NK-92 (cell line): Measurements from ENCODE around the gene LYSET.
"Not testable (repeated sequence)": the region's sequence is repeated elsewhere in the genome, so short reads cannot be mapped to it uniquely, and the experiment has no call there.

ENCODE experiments used
- DNase-seq: peaks from one replicate; lab custom pipeline; 2025; ENCODE audit not compliant: unreplicated experiment; lab: John Stamatoyannopoulos, UW

LYSET gene

DNA sequence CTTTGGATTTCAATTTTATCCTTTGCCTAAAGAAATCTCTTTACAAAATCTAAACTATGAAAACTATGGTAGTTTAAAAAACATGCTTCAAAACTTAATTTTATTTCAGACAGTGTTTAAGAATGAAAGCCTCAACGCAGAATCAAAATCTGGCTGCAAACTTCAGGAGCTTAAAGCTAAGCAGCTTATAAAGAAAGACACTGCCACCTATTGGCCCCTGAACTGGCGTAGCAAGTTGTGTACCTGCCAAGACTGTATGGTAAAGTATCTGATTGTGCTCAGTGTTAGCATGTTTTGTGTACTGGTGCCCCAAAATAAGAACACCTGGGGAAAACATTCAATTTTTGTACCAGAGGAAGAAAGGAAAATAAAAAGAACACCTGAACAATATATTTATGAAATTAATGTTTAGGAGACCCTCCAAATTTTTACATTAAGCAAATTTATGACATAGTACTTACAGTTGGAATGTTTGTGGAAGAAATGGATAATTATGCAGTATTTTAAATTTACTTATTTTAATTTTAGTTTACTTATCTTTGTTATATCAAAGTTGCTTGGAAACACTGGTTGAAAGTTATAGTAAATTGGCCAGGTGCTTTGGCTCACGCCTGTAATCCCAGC is 34.1 kb downstream of the LYSET start:
- no peak for DNase-seq

DNA sequence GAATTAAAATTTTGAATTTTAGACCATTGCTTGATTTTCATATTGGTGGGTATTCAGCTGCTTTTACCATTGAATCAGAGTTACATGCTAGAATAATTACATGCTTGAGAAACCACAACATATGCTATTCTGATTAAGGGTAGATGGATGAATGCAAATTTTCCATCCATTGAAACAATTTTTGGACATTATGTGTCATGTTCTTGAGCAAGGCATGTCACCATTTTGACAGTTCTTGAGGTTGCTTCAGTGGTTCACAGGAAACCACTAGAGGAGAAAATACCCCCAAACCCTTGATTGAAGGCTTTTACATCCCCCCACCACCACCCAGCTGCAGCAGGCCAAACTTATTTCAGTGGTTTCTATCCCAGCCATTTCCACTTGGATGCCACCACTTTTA is 35.4 kb downstream of the LYSET start:
- no peak for DNase-seq

DNA sequence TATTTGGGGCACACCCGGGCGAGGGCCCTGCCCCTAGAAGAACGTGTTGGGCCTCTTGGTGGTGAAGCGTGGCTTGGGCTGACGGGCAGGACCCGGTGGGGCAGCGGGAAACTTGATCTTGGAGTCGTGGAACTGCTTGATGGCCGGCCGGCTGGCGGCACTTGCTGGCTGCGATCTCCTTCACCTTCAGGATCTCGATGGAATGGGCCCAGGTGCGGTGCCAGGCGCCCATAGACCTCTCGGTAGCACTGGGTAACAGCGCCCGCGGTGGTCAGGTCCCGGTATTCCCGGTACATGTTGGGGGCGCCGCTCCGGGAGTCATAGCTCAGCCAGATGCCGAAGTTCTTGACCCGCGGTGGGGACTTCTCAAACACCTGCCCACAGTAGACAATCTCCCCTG is 38.4 kb downstream of the LYSET start:
- no peak for DNase-seq

DNA sequence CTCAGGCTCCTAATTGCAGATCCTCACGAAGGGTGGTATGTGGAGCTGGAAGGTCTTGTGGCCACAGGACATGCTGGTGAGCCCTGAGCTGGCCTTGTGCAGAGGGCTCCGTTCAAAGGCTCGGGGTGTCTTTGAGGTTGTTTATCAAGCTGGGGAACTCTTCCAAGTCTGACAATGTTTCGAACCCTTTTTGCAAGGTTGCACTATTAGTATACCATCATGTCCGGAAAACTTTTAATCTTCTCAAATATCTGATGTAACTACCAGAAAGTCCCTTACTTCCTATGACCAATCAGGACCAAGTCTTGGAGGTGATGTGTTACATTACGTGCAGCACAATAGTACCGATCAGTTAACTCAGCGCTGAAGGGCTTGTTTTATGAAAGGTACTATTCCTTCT is 43.4 kb downstream of the LYSET start:
- DNase-seq: no peak

DNA sequence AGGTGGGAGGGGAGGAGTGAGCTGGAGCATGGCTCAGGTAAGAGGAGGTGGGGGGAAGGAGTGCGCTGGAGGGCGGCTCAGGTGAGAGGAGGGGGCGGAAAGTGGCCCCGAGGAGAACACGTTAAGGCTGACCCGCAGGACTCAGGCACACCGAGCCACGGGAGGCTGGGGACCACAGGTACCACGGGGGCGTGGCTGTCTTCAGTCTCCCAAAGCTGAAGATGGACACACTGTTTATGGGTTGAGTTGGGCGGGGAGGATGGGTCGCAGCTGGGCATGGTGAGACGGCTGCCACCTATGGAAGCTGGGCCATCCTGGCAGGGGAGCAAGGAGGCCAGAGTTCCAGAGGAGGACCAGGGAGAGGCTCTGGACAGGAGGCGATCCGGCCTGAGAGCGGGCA is 45.4 kb downstream of the LYSET start:
- DNase-seq: no peak

DNA sequence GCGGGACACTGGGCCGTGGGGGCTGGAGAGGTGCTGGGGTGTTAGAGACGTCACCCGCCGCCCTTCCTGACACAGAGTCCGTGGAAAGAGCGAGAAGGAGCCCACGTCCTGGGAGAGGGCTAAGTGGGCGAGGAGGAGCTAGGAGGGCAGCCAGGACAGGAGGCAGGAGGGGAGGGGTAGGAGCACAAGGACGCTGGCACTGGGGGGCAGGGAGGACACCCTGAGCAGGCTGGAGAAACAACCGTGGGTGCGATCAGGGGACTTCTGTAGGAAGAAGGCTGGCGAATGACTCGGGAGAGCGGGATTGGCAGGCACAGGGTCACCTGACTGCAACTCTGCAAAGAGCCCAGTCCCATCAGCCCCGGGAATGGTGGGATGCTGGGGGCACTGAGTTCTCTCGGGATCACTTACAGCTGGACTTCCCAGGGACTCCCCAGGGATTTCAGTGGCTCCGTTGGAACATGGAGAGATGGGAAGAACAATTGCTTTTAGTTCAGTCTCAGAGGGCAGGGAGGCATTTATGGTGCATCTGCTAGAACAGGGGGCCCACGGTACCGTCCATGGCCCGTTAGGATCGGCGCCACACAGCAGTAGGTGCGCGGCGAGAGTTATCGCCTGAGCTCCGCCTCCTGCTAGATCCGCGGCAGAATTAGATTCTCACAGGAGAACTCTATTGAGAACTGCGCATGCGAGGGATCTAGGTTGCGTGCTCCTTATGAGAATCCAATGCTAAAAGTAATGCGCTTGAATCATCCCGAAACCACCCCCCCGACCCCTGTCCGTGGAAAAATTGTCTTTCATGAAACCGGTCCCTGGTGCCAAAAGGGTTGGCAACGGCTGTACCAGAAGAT is 46.2 kb downstream of the LYSET start:
- no peak for DNase-seq

DNA sequence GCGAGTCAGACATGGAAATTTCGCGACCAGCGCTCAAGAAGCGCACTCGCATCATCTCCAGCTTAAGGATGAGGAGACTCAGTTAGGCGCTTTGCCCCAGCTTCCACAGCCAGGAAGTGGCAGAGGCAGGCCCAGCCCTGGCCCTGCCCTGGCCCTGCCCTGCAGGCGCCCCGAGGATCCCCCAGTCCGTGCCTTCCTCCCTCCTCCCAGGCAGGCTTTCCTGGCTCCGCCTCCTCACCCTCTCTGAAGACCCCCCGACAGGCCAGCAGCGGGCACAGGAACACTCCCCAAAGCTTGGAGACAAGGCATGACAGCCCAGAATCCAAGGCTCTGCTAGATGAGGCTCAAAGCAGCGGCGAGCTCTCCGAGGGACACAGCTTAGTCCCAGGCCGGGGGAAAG is 47.0 kb downstream of the LYSET start:
- DNase-seq: no peak

DNA sequence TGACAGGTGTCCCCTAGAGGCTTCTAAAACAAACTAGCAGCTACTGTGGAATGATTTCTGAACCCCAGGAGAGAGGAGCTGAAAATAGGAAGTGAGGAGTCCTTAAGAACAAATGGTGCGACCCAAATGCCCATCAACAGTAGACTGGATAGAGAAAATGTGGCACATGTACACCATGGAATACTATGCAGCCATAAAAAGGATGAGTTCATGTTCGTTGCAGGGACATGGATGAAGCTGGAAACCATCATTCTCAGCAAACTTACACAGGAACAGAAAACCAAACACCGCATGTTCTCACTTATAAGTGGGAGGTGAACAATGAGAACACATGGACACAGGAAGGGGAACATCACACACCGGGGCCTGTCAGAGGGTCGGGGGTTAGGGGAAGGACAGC is 48.0 kb downstream of the LYSET start:
- DNase-seq: not testable (repeated sequence)

DNA sequence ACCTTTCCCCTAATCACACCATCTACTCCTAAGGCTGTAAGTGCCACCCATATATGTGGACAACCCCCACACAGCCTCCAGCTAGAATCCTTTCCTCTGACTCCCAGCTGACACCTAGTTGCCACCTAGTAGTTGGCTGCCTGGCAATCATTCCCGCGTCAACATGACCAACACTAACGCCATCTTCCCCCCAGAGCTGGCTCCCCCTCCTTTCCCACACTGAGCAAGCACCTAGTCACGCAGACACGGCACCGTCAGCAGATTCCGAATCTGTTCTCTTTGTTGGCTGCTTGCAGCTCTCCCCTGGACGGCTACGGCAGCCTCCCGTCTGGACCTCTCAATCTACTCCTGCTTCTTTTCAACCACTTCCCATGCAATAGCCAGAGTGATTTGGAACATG is 49.7 kb downstream of the LYSET start:
- no peak for DNase-seq
